H9 (cell line): ENCODE results near the gene KRTAP10-11. TPM values are rescaled to one million over a fixed set of nuclear protein-coding genes. Genes with fewer than 3 reads are reported as not detected.

Experiments
- DNase-seq: peaks from one replicate; pipeline ENCODE4 v3.0.0-alpha.2; 2017
- H2AFZ ChIP-seq: one replicate; pipeline ENCODE4 v1.6.1; 2013; ENCODE audit warnings: mild to moderate bottlenecking, low read length, control low read depth, moderate library complexity
- H2AK5ac ChIP-seq: 2 replicates; pipeline ENCODE4 v1.6.1; 2013; ENCODE audit warnings: low read length, control low read depth, mixed read lengths; ENCODE audit not compliant: insufficient read length
- H2BK120ac ChIP-seq: one replicate; pipeline ENCODE4 v1.6.1; 2013; ENCODE audit warnings: low read depth, mild to moderate bottlenecking, low read length, control low read depth, inconsistent platforms; ENCODE audit not compliant: poor library complexity, severe bottlenecking
- H2BK12ac ChIP-seq: 2 replicates; pipeline ENCODE4 v1.6.1; 2013; ENCODE audit warnings: low read length, control low read depth, mixed read lengths, low read depth; ENCODE audit not compliant: insufficient read length
- H2BK15ac ChIP-seq: 2 replicates; pipeline ENCODE4 v1.6.1; 2013; ENCODE audit warnings: low read depth, low read length, control low read depth
- H2BK20ac ChIP-seq: one replicate; pipeline ENCODE4 v1.6.1; 2013; ENCODE audit warnings: low read depth, mild to moderate bottlenecking, low read length, control low read depth, inconsistent platforms; ENCODE audit not compliant: poor library complexity, severe bottlenecking
- H2BK5ac ChIP-seq: 2 replicates; pipeline ENCODE4 v1.6.1; 2013; ENCODE audit warnings: low read length, control low read depth, mixed read lengths; ENCODE audit not compliant: insufficient read length
- H3K14ac ChIP-seq: 2 replicates; pipeline ENCODE4 v1.6.1; 2013; ENCODE audit warnings: low read length, control low read depth; ENCODE audit not compliant: insufficient read depth
- H3K18ac ChIP-seq: 2 replicates; pipeline ENCODE4 v1.6.1; 2013; ENCODE audit warnings: low read depth, mild to moderate bottlenecking, mixed read lengths, low read length, control low read depth; ENCODE audit not compliant: insufficient read length
- H3K23ac ChIP-seq: 2 replicates; pipeline ENCODE4 v1.6.1; 2013; ENCODE audit warnings: low read length, control low read depth, mixed read lengths, low read depth; ENCODE audit not compliant: insufficient read length
- H3K23me2 ChIP-seq: 2 replicates; pipeline ENCODE4 v1.6.1; 2013; ENCODE audit warnings: low read depth, mild to moderate bottlenecking, mixed read lengths, low read length, control low read depth; ENCODE audit not compliant: insufficient read length, poor library complexity, severe bottlenecking
- H3K27ac ChIP-seq: 2 replicates; pipeline ENCODE4 v1.5.1; 2013; ENCODE audit warnings: low read length, control low read depth, mixed read lengths, low read depth; ENCODE audit not compliant: insufficient read length
- H3K27me3 ChIP-seq: 2 replicates; pipeline ENCODE4 v1.6.1; 2013; ENCODE audit warnings: low read length, control low read depth, inconsistent platforms; ENCODE audit not compliant: insufficient read depth
- H3K4ac ChIP-seq: 2 replicates; pipeline ENCODE4 v1.6.1; 2013; ENCODE audit warnings: low read depth, mild to moderate bottlenecking, control low read depth, inconsistent platforms, low read length, moderate library complexity
- H3K4me1 ChIP-seq: 2 replicates; pipeline ENCODE4 v1.6.1; 2013; ENCODE audit warnings: low read length, control low read depth, inconsistent platforms; ENCODE audit not compliant: insufficient read depth
- H3K4me2 ChIP-seq: 2 replicates; pipeline ENCODE4 v1.6.1; 2013; ENCODE audit warnings: low read length, control low read depth, mixed read lengths; ENCODE audit not compliant: insufficient read length, insufficient read depth
- H3K56ac ChIP-seq: 2 replicates; pipeline ENCODE4 v1.6.1; 2013; ENCODE audit warnings: low read depth, mild to moderate bottlenecking, mixed read lengths, low read length, control low read depth; ENCODE audit not compliant: insufficient read length
- H3K79me1 ChIP-seq: 2 replicates; pipeline ENCODE4 v1.6.1; 2013; ENCODE audit warnings: low read depth, mild to moderate bottlenecking, moderate library complexity, low read length, control low read depth, inconsistent platforms; ENCODE audit not compliant: insufficient read depth, poor library complexity, severe bottlenecking
- H3K79me2 ChIP-seq: 2 replicates; pipeline ENCODE4 v1.6.1; 2013; ENCODE audit warnings: low read length, control low read depth, inconsistent platforms; ENCODE audit not compliant: insufficient read depth
- H3K9ac ChIP-seq: 2 replicates; pipeline ENCODE4 v1.6.1; 2013; ENCODE audit warnings: low read length, control low read depth, mixed read lengths; ENCODE audit not compliant: insufficient read length; ENCODE audit errors: extremely low read depth
- H3K9me3 ChIP-seq: one replicate; pipeline ENCODE4 v1.6.1; 2013; ENCODE audit warnings: low read depth, low read length, inconsistent platforms; ENCODE audit not compliant: control insufficient read depth
- H3T11ph ChIP-seq: one replicate; pipeline ENCODE4 v1.6.1; 2013; ENCODE audit warnings: mild to moderate bottlenecking, low read length, control low read depth, inconsistent platforms
- H4K20me1 ChIP-seq: one replicate; pipeline ENCODE4 v1.6.1; 2013; ENCODE audit not compliant: control insufficient read depth, insufficient read length, insufficient read depth
- H4K5ac ChIP-seq: 2 replicates; pipeline ENCODE4 v1.6.1; 2013; ENCODE audit warnings: low read depth, mild to moderate bottlenecking, mixed read lengths, low read length, control low read depth; ENCODE audit not compliant: insufficient read length
- H4K8ac ChIP-seq: replicated peaks from 2 replicates; pipeline ENCODE4 v1.6.1; 2013; ENCODE audit warnings: low read length, control low read depth, mixed read lengths, low read depth; ENCODE audit not compliant: insufficient read length
- H4K91ac ChIP-seq: 2 replicates; pipeline ENCODE4 v1.6.1; 2013; ENCODE audit warnings: low read depth, mild to moderate bottlenecking, moderate library complexity, mixed read lengths, low read length, control low read depth; ENCODE audit not compliant: insufficient read length
- H3K27ac Mint-ChIP-seq, 3 experiments: 2 replicates in 2 of 3; 3 replicates in 1 of 3; pipeline ENCODE4 v1.8.0; 2020 to 2021; ENCODE audit warnings: mixed read lengths in 3 of 3, mild to moderate bottlenecking in 1 of 3, moderate library complexity in 1 of 3
- H3K27me3 Mint-ChIP-seq: 2 replicates; pipeline ENCODE4 v1.8.0; 2021; ENCODE audit warnings: low read depth, mild to moderate bottlenecking, moderate library complexity, mixed read lengths
- H3K36me3 Mint-ChIP-seq, 3 experiments: 2 replicates in 2 of 3; 3 replicates in 1 of 3; pipeline ENCODE4 v1.8.0; 2020 to 2021; ENCODE audit warnings: low read depth in 3 of 3, mixed read lengths in 3 of 3; ENCODE audit not compliant: insufficient read depth in 1 of 3
- H3K4me1 Mint-ChIP-seq, 2 experiments: 2 replicates each; pipeline ENCODE4 v1.8.0; 2020; ENCODE audit warnings: mixed read lengths in 2 of 2
- H3K4me3 Mint-ChIP-seq, 2 experiments: 2 replicates in 1 of 2; 3 replicates in 1 of 2; pipeline ENCODE4 v1.8.0; 2020 to 2021; ENCODE audit warnings: mild to moderate bottlenecking in 2 of 2, mixed read lengths in 2 of 2, moderate library complexity in 1 of 2
- H3K9me3 Mint-ChIP-seq, 2 experiments: 2 replicates in 1 of 2; 3 replicates in 1 of 2; pipeline ENCODE4 v1.8.0; 2020; ENCODE audit warnings: mild to moderate bottlenecking in 2 of 2, mixed read lengths in 2 of 2, moderate library complexity in 1 of 2
- CTCF ChIP-seq: fragments of 200-600 bp; sonication (generic); conservative IDR thresholded peaks from 3 replicates; pipeline ENCODE4 v1.8.0; 2021; ENCODE audit warnings: antibody characterized with exemption, mild to moderate bottlenecking
- WGBS: extraction: QIAGEN DNeasy Blood & Tissue Kit; methylation state at CpG from one replicate; pipeline ENCODE4 v1.1.7; 2013; ENCODE audit warnings: missing lambda C conversion rate, low lambda C conversion rate, mixed read lengths; ENCODE audit not compliant: insufficient read length; ENCODE audit errors: extremely low coverage; 5-methylcytosine and 5-hydroxymethylcytosine counted together
- total RNA-seq: library from RNA; stranded (reverse); gene quantifications from 2 replicates; pipeline ENCODE4 v1.2.1, GENCODE V29; 2021

Gene KRTAP10-11
- total RNA-seq, 1 experiment from 2014 or later = not detected

- Mint-ChIP-seq H3K4me3 (no peak within 1 kb of the TSS), H3K27ac (no peak within 1 kb of the TSS), H3K27me3 (peaks cover 9% of the 10 kb centered on the region), H3K4me1 (peaks cover 13 to 22% of the 10 kb centered on the region in 2 experiments), H3K9me3 (peaks cover 33 to 37% of the 10 kb centered on the region in 2 experiments), H3K36me3 (peaks cover 8 to 26% (median 21%) of the 10 kb centered on the region in 3 experiments)
- Histone ChIP-seq H3K27me3 (no peaks in the 10 kb centered on the region), H3K4ac (no peak within 1 kb of the TSS), H2BK5ac (no peak within 1 kb of the TSS), H3K9ac (no peak within 1 kb of the TSS), H3T11ph (no peak within 1 kb of the TSS), H2AK5ac (no peak within 1 kb of the TSS), H3K9me3 (peaks cover 9% of the 10 kb centered on the region), H2BK20ac (no peak within 1 kb of the TSS), H3K23ac (no peak within 1 kb of the TSS), H4K5ac (no peak within 1 kb of the TSS), H4K8ac (no peak within 1 kb of the TSS), H2BK15ac (no peak within 1 kb of the TSS), H4K20me1 (no peaks in the 10 kb centered on the region), H2AFZ (no peak within 1 kb of the TSS), H3K79me2 (no peaks in the 10 kb centered on the region), H3K18ac (no peak within 1 kb of the TSS), H4K91ac (no peak within 1 kb of the TSS), H2BK12ac (no peak within 1 kb of the TSS), H3K23me2 (no peaks in the 10 kb centered on the region), H2BK120ac (no peak within 1 kb of the TSS), H3K4me2 (no peak within 1 kb of the TSS), H3K14ac (no peak within 1 kb of the TSS; the same call in 1 of the 2 replicates), H3K56ac (no peak within 1 kb of the TSS), H3K27ac (no peak within 1 kb of the TSS), H3K4me1 (no peaks in the 10 kb centered on the region), H3K79me1 (no peaks in the 10 kb centered on the region)
- no peak for TF ChIP-seq CTCF
- DNase-seq = no peak
- WGBS = no CpG with 5 or more reads among the region's 8 CpGs
Observed at GRCh38 chr21:44612029-44612486, 34.2 kb upstream of the KRTAP10-11 start, which contains the start of gene KRTAP10-8. TSS of gene KRTAP10-8 (plus strand) at chr21:44612079. CDS start at chr21:44612101, 22 bp downstream.
